PC-9 (cell line): Measurements from ENCODE around the gene SCRN1.

Experiments used
- EZH2 ChIP-seq: fragments of 200-600 bp; sonication (generic); IDR thresholded peaks from 2 replicates; pipeline ENCODE4 v1.8.0; 2017; ENCODE audit warnings: antibody characterized with exemption, low read depth
- TF ChIP-seq, protein P1 (sequence below): fragments of 200-600 bp; sonication (generic); conservative IDR thresholded peaks from 2 replicates; pipeline ENCODE4 v1.6.1; 2017; ENCODE audit warnings: mixed run types, antibody characterized with exemption, mild to moderate bottlenecking, moderate library complexity

DNA sequence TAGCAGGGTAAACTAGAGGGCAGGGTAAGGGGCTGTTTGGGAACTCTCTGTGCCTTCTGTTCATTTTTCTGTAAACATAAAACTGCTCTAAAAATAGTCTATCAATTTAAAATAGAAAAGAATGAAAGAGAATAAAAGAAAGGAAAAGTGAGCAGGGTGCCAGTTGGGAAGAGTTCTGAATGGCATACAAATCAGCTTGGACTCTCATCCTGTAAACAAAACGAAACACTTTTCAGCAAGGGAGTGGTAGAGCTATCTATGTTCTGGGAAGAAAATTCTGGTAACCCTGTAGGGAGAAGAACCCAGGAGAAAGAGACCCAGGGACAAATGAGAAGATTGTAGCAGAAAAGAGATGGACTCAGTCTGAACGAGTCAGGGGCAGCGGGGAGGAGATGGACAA lies 24.6 kb downstream of the SCRN1 start:
- TF ChIP-seq EZH2, result no peak
- TF ChIP-seq, protein P1, sequence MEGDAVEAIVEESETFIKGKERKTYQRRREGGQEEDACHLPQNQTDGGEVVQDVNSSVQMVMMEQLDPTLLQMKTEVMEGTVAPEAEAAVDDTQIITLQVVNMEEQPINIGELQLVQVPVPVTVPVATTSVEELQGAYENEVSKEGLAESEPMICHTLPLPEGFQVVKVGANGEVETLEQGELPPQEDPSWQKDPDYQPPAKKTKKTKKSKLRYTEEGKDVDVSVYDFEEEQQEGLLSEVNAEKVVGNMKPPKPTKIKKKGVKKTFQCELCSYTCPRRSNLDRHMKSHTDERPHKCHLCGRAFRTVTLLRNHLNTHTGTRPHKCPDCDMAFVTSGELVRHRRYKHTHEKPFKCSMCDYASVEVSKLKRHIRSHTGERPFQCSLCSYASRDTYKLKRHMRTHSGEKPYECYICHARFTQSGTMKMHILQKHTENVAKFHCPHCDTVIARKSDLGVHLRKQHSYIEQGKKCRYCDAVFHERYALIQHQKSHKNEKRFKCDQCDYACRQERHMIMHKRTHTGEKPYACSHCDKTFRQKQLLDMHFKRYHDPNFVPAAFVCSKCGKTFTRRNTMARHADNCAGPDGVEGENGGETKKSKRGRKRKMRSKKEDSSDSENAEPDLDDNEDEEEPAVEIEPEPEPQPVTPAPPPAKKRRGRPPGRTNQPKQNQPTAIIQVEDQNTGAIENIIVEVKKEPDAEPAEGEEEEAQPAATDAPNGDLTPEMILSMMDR, result no peak
